GM20431 (cell line): Measurements from ENCODE around the gene BANP.
"Not testable (repeated sequence)": the region's sequence is repeated elsewhere in the genome, so short reads cannot be mapped to it uniquely, and the experiment has no call there.

ENCODE experiments used
- in situ Hi-C: fragments of 300-500 bp; cut with MseI, MboI; formaldehyde crosslinking; loops from one replicate; pipeline ENCODE4 v1.15.0; 2020; ENCODE audit warnings: low sequenced_read_pairs; ENCODE audit not compliant: unreplicated experiment

The BANP gene, protein sequence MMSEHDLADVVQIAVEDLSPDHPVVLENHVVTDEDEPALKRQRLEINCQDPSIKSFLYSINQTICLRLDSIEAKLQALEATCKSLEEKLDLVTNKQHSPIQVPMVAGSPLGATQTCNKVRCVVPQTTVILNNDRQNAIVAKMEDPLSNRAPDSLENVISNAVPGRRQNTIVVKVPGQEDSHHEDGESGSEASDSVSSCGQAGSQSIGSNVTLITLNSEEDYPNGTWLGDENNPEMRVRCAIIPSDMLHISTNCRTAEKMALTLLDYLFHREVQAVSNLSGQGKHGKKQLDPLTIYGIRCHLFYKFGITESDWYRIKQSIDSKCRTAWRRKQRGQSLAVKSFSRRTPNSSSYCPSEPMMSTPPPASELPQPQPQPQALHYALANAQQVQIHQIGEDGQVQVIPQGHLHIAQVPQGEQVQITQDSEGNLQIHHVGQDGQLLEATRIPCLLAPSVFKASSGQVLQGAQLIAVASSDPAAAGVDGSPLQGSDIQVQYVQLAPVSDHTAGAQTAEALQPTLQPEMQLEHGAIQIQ

GRCh38 chr16:87950765-87951551 lies at the start of gene BANP:
Gene BANP (plus strand): TSS chr16:87951434. CDS start chr16:87975116, 23,682 bp downstream.
- in situ Hi-C loops = no loop called here

DNA sequence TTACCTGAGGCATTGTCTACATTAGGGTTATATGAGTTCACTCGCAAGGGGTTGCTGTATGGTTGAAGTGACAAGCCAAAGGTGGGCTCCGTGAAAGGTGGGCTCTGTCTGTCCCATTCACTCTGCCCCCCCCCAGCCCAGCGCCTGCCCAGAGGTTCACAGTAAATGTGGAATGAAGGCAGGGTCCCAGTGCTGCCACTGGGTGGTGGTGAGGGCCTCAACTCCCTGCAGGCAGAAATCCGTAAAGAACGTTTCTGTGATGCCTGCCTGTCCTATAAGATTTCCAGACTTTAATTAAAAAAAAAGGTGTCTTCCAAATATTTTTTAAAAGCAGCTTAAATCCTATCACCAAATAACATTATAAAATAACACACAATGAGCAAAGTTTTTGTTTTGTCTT lies 46.3 kb upstream of the BANP start:
- in situ Hi-C loops = not testable (repeated sequence)

DNA sequence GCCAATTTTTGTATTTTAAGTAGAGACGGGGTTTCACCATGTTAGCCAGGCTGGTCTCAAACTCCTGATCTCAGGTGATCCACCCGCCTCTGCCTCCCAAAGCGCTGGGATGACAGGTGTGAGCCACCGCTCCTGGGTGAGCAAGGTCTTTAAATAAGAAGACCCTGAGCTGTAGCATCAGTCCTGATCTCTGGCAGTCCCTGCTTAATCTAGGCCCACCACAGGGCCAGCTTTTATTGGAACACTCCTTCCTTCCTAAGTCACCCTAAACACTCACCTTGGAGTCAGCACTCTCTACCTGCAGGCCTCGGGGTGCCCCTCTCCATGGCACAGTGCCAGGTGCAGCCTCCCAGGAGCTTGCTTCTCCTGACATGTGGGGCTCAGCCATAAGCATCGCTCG lies 45.7 kb upstream of the BANP start:
- in situ Hi-C loops = not testable (repeated sequence)

- in situ Hi-C loops = not testable (repeated sequence)
These were observed 43.1 kb upstream of the BANP start for GRCh38 chr16:87908101-87908500.

- in situ Hi-C loops = not testable (repeated sequence)
These were observed 41.9 kb upstream of the BANP start for GRCh38 chr16:87909203-87909935.

GRCh38 chr16:87911106-87911763 lies 40.0 kb upstream of the BANP start:
- in situ Hi-C loops = not testable (repeated sequence)

- in situ Hi-C loops = not testable (repeated sequence)
These were observed 38.5 kb upstream of the BANP start for GRCh38 chr16:87912691-87913090.

DNA sequence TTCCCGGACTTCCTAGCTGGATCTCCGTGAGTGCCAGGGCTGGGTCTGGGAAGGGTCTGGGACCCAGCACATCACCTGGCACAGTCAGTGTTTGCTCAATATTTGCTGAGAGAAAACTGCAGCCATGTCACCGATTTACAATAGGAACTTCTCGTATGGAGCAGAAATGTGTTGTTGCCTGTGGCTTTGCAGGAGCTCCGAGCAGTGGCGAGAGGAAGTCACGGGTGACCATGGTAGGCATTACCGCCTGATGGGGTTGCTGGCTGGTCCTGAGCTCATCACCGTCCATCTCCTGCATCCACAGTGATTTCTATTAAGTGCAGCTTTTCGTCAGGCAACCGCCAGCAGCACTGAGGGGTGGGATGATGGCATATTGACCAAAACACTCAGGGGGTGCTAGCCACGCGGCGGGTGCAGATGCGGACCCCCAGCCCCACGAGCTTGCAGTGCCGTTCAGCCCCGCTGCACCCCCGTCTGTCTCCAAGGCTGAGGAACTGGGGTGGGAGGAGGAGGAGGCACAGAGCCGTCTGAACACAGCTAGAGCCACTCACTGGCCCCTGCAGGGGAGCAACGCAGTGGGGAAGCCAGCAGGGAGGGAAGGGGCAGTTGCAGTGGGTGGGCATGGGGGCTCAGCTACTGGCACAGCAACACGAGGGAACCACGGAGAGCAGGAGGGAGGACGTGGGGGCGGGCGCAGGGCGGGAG lies 37.1 kb upstream of the BANP start:
- in situ Hi-C loops = not testable (repeated sequence)

GRCh38 chr16:87914812-87915211 lies 36.4 kb upstream of the BANP start:
- in situ Hi-C loops = no loop called here

DNA sequence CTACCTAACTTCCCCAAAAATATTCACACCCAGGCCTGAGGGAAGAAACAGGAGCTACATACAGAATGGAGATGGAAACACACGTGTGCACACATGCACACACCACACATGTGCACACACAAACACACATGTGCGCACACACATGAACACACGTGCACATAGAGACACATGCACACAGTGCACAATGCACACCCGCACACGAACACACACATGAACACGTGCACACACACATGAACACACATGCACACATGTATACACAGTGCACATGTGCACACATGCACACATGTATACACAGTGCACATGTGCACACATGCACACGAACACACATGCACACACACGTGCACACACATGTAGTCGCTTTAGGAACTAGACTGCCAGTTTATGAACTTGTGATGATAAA lies 33.7 kb upstream of the BANP start:
- in situ Hi-C loops = no loop called here

- in situ Hi-C loops = no loop called here
These were observed 32.9 kb upstream of the BANP start for GRCh38 chr16:87918338-87918737.

GRCh38 chr16:87918866-87919680 lies 32.2 kb upstream of the BANP start:
- in situ Hi-C loops = no loop called here

GRCh38 chr16:87919681-87919994 lies 31.6 kb upstream of the BANP start:
- in situ Hi-C loops = no loop called here

- in situ Hi-C loops = no loop called here
These were observed 29.9 kb upstream of the BANP start for GRCh38 chr16:87921236-87921773.

DNA sequence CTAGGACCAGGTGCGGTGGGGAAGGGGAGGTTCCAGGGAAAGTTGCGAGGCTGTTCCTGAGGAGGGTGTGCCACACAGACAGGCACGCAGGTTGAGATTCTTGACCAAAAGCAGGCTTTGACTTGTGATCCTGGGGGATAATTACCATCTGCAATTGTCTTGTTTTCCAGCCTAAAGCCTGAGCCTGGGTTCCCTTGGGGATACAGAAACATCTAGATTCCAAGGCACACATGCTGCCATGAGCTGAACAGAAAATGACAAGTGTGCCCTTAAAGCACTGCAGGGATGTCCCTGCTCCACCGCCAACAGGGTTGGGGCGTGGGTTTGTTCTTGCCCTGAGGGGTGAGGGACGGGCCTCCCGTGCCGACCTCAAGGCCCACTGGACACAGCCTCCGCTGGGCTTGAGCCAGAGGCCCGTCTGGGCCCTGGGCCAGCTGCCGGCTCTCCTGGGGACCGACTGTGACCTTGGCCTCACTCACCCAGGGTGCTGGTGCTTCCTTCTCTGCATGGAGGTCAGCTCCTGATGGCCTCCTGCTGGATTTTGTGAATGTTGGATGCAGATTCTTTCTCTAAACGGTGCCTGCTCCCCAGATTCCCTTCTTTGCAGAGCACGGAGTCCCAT lies 28.9 kb upstream of the BANP start:
- in situ Hi-C loops = no loop called here

DNA sequence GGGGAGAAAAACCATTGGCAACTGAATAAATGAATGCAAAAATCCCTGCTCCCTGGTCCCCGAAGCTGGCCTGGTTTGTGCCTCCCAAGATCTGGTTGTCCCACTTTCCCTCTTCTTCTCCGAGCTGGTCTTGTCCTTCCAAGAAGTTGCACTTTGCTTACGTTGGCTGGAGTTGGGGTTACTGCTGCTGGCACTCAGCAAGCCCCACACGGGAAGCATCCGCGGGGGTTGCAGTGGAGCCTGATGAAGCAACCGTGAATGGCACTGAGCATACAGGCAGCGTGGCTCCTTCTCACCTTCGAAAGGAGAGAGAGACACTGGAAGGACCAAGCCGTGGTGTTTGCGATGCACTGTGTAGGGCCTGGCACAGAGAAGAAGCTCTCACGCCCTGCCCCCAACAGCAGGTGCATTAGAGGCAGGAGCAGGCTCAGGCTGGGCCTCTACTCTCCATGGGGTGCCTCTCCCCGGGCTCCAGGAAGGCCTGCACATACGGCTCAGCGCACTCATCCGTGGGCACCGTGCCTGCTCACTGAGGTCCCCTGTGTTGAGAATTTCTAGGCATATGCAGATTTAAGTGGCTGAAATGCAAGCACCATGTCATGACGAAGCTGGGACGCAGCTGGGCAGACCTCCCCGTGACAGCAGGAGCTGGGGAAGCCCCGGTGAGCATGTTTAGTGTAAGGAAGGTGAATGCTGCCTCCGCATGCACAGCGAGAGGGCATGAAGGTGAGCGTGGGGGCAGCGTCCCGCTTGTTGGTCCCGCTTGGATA lies 27.0 kb upstream of the BANP start:
- in situ Hi-C loops = no loop called here
